ENCODE data around the gene TAF10.

The TAF10 gene

DNA sequence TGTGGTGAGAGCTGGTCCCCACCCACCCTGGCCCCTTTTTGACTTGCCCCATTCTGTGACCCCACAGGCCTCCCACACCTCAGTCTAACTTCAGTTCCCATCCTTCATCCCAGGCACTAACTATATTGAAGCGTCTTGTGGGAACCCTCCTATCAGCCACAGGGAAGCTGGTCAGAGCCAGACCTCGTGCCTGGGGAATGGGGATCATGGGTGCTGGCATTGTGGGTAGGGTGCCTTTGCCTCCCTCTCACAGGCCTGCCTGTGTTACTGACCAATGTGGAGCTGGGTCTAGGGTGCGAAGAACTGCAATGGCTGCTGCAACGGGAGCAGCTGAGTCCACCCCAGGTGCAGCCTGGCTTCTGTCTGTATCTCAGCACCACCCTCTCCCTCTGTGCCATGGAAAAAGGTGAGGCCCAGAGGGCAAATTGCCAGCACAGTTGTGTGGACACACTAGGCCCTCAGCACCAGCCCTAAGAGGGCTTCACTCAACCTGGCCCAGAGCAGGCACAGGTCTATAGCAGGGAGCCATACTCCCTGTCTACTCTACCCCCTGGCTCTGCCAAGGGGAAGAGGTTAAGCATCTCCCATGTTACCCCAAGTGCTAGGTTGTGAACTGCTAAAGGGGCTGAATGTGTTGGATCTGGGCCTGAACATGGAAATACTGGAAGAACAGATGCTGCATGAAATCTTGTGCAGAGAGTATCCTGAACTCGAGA lies 45.9 kb downstream of the TAF10 start:
- CTCF ChIA-PET, result no interaction called here
- H3K9me3 Mint-ChIP-seq, result no peaks in the 10 kb centered on the region
- no peaks in the 10 kb centered on the region for H3K27me3 Mint-ChIP-seq
- H3K4me3 Mint-ChIP-seq, result no peak overlapping the region
- no peak for DNase-seq
- peaks cover 4% of the 10 kb centered on the region for H3K36me3 Mint-ChIP-seq
- no peaks in the 10 kb centered on the region for H3K4me1 Mint-ChIP-seq
- H3K27ac Mint-ChIP-seq, result no peak overlapping the region

GRCh38 chr11:6565325-6565724 lies 46.7 kb downstream of the TAF10 start:
- Mint-ChIP-seq H3K9me3 (no peaks in the 10 kb centered on the region), H3K4me1 (no peaks in the 10 kb centered on the region), H3K27me3 (no peaks in the 10 kb centered on the region), H3K27ac (no peak overlapping the region), H3K36me3 (peaks cover 4% of the 10 kb centered on the region), H3K4me3 (no peak overlapping the region)
- CTCF ChIA-PET, result no interaction called here
- no peak for DNase-seq

GRCh38 chr11:6563667-6564066 lies 48.3 kb downstream of the TAF10 start:
- CTCF ChIA-PET, result interaction anchor here (1.4 kb wide), 1 partner anchor 32 kb away, joined by 4 read pairs; no protein-coding TSS in a partner anchor
- Mint-ChIP-seq H3K36me3 (no peaks in the 10 kb centered on the region), H3K27me3 (no peaks in the 10 kb centered on the region), H3K27ac (no peak overlapping the region), H3K9me3 (no peaks in the 10 kb centered on the region), H3K4me3 (no peak overlapping the region), H3K4me1 (no peaks in the 10 kb centered on the region)
- DNase-seq, result no peak

- DNase-seq, result no peak
- H3K4me3 Mint-ChIP-seq, result no peak overlapping the region
- no peaks in the 10 kb centered on the region for H3K4me1 Mint-ChIP-seq
- no peaks in the 10 kb centered on the region for H3K9me3 Mint-ChIP-seq
- no peaks in the 10 kb centered on the region for H3K27me3 Mint-ChIP-seq
- no peak overlapping the region for H3K27ac Mint-ChIP-seq
- CTCF ChIA-PET, result interaction anchor here (1.4 kb wide), 1 partner anchor 32 kb away, joined by 4 read pairs; no protein-coding TSS in a partner anchor
- no peaks in the 10 kb centered on the region for H3K36me3 Mint-ChIP-seq
Measured at GRCh38 chr11:6563121-6563619, 48.8 kb downstream of the TAF10 start.

GRCh38 chr11:6561288-6561687 lies 50.7 kb downstream of the TAF10 start:
- Mint-ChIP-seq H3K36me3 (no peaks in the 10 kb centered on the region), H3K27ac (no peak overlapping the region), H3K4me1 (no peaks in the 10 kb centered on the region), H3K27me3 (no peaks in the 10 kb centered on the region), H3K9me3 (no peaks in the 10 kb centered on the region), H3K4me3 (no peak overlapping the region)
- no peak for DNase-seq
- CTCF ChIA-PET, result no interaction called here

Data from activated naive CD4-positive, alpha-beta T cell treated with anti-CD3 and anti-CD28 coated beads, Interleukin-2, amount 10 ng/mL, durations not matched to agents 7 days and 5 days (primary cell).